HG03045 (cell line): ENCODE results near the gene ASB17.
"Not testable (repeated sequence)": the region's sequence is repeated elsewhere in the genome, so short reads cannot be mapped to it uniquely, and the experiment has no call there.

ENCODE experiments used
- ATAC-seq: cut with Tn5 transposase; IDR thresholded peaks from one replicate; pipeline ENCODE4 v1.9.1; 2021; ENCODE audit warnings: mild to moderate bottlenecking, moderate library complexity; ENCODE audit not compliant: unreplicated experiment

The ASB17 gene, protein sequence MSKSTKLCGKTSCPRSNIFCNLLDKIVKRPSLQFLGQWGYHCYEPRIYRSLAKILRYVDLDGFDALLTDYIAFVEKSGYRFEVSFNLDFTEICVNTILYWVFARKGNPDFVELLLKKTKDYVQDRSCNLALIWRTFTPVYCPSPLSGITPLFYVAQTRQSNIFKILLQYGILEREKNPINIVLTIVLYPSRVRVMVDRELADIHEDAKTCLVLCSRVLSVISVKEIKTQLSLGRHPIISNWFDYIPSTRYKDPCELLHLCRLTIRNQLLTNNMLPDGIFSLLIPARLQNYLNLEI

DNA sequence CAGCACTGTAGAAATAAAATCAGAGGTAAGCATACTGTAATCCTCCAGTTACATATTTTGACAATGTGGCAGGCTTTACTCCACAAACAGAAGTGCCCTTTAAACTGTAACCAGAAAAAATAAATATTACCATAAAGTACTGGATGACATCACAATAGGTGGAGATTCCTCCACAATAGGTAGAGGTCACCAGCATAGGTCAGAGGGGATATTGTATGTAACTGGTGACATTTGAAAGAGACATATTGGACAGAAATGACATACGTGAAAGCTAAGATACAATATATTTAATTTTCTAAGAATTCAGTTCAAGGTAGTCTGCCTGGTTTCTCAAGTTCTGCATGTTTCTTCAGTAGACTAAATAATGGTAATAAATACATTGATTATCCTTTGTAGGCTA lies at the start of gene ASB17:
TSS of gene ASB17 (minus strand) at position 101 of the 400 bp plus-strand sequence. CDS start 113 bp downstream, outside the sequence.
- ATAC-seq: no peak

DNA sequence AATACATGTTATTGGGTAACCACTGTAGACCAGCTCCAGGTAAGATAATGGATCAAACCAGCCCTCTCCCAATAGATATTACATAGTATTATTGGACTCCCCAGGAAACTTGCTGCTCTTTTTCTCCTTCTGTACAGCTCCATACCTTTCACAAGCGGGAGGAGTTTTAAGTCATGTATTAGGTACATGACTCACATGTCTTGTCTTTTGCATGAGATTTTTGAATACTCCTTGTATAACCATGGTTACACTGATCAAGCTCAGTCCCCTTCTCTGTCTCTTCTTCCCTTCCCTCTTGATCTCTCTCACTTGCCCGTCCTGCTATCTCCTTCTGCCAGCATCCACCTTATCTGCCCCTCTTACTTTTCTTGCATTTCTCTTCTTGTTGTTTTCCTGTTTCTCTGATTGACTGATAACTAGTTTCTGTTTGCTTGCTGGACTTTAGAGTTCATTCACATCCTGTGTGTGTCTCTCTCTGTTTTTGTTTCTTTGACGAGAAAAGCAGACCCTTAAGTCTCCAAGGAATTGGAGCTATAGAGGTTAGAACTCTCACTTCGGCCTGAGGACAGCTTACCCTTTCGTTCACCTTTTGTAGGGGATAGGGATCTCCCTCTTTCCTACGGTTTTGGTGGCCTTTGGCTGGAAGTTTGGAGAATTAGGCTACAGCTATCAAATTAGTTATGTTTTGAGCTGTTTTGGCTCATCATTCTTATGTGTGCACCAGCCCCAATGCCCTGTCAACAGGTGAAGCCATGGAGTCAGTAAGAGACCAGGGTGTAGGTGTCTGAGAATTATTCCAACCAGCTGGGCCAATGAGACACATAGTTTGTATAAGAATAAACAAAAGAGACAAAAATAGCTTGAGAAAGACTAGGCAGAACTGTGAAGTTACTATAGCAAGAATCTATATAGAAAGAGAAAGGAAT lies 49.0 kb upstream of the ASB17 start:
- peak; percentile 40 for ATAC-seq

- no peak for ATAC-seq
Measured at GRCh38 chr1:75970631-75971030, 38.4 kb upstream of the ASB17 start.

DNA sequence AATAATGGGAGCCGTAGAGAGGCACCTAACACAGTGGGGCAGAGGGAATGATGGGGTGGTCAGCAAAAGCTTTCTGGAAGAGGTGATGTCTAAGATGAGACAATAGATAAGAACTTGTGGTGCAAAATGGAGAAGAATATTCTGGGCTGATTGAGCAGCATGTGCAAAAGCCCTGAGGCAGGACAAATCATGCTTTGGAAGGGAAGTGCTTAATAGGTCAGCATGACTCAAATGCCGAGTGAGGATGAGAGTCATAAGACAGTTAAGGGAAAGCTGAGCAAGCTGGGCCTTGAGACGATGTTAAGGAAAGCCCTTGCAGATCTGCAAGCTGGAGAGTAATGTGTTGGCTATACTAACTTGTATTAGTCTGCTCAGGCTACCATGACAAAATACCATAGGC lies 37.3 kb upstream of the ASB17 start:
- ATAC-seq: no peak

GRCh38 chr1:75967719-75968118 lies 35.5 kb upstream of the ASB17 start:
- no peak for ATAC-seq

GRCh38 chr1:75964760-75965408 lies 32.7 kb upstream of the ASB17 start:
- ATAC-seq: no peak

DNA sequence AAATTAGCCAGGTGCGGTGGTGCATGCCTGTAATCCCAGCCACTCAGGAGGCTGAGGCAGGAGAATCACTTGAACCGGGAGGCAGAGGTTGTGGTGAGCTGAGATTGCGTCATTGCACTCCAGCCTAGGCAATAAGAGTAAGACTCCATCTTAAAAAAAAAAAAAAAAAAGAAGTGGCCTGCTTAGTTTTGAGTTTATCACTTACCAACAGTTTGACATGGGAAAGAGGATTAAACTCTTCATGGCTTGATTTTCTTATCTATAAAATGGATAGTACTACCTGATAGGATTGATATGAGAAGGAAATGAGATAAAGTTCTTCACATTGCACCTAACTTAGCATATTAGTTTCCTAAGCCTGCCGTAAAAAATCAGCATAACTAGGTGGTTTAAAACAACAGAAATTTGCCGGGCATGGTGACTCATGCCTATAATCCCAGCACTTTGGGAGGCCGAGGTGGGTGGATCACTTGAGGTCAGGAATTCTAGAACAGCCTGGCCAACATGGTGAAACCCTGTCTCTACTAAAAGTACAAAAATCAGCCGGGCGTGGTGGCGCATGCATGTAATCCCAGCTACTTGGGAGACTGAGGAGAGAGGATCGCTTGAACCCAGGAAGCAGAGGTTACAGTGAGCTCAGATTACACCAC lies 32.0 kb upstream of the ASB17 start:
- ATAC-seq: not testable (repeated sequence)

- ATAC-seq: no peak
Measured at GRCh38 chr1:75954586-75954985, 22.4 kb upstream of the ASB17 start.

DNA sequence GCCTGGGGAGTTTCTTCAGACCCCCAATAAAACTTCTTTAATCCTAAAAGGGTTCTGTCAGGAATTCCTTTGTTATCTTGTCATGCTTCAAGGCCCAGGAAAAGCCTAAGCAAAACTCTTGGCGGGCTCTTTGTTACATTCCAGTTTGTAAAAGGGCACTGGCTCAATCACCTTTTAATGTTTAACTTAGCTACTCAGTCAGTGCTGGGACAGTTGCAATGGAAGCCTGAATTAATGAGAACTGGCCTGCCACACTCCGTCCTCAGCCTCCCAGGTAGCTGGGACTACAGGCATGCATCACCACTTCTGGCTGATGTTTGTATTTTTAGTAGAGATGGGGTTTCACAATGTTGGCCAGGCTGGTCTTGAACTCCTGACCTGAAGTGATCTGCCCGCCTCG lies 21.3 kb upstream of the ASB17 start:
- ATAC-seq: no peak

GRCh38 chr1:75952016-75952415 lies 19.8 kb upstream of the ASB17 start:
- no peak for ATAC-seq

- ATAC-seq: no peak
Measured at GRCh38 chr1:75950176-75950575, 18.0 kb upstream of the ASB17 start.

DNA sequence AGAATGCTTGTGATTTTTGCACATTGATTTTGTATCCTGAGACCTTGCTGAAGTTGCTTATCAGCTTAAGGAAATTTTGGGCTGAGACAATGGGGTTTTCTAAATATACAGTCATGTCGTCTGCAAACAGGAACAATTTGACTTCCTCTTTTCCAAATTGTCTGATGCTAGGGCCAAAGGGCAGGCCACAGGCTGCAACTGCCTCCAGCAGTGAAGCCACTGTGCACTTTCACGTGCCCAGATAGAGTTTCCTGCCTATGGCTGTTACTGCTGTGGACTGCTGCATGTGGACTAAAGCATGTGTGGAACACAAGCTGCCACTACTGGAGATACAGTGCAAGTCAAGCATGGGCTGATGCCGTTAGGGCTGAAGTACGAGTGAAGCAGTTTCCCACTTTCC lies 10.8 kb upstream of the ASB17 start:
- not testable (repeated sequence) for ATAC-seq

DNA sequence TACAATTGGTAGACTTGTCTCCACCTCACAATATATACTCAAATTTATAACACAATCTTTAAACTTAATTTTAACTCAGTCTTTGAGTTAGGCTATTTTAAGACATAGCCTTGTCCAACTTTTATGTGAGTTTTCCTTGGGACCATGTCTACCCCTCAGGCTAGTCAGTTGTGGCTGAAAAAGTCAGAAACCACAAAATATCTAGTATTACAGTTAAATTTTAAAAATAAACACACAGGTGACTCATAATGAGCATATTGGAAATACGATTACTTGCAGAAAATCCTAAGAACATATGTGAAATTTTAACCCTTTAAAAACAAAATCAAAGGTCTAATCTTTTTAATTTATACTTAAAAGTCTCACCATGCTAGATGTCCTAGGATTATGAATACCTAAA lies 4.8 kb upstream of the ASB17 start:
- no peak for ATAC-seq

DNA sequence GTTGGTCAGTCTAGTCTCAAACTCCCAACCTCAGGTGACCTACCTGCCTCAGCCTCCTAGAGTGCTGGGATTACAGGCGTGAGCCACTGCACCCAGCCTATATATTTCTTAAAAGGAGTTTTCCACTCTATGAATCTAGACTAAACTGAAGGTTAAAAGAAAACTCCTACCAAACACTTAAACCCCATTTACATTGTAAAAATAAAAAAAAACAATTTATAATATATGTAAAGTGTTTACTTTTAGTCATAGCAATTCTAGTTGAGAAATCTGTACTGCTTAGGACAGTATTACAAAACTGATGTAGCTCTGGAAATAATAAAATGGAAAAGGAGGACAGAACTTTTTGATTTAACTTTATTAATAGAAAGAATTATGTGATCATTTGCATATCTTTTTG lies 9.5 kb downstream of the ASB17 start:
- ATAC-seq: no peak

- no peak for ATAC-seq
Measured at GRCh38 chr1:75916834-75917233, 15.4 kb downstream of the ASB17 start.

DNA sequence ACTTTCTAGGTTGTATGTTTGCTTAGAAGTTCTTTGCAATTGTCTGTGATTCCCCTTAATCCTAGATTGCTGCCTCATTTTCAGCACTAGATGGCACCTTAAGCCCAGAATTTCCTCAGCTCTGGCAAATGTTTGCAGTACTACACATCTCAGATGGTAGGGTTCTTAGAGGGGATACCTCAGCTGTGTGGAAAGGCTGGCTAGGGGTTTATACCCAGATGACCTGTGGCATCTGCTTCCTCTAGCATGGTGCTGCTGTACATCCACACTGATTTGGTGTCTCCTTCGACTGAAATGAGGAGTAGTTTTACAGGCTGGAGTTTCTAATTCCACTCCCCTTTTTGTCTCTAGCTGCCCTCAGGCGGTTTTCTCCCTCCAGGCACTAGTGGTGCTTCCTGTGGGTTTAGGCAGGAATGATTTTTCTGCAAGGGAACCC lies 23.5 kb downstream of the ASB17 start:
- ATAC-seq: no peak

- no peak for ATAC-seq
Measured at GRCh38 chr1:75901371-75901770, 30.8 kb downstream of the ASB17 start.

DNA sequence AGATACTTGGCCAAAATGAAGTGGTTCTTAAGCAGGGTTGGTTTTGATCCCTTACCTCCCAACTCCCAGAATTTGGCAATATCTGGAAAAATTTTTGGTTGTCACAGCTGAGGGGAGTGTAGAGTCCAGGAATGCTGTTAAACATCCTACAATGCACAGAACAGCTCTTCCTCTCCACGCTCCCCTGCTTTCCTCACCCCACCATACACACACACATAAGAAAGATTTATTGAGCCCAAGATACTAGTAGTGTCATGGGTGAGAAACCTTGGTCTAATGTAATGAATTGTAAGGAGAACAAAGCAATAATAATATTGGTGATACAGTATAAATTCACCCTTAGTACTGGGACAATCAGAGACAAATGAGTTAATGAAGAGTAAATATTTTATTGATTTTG lies 47.8 kb downstream of the ASB17 start:
- no peak for ATAC-seq

DNA sequence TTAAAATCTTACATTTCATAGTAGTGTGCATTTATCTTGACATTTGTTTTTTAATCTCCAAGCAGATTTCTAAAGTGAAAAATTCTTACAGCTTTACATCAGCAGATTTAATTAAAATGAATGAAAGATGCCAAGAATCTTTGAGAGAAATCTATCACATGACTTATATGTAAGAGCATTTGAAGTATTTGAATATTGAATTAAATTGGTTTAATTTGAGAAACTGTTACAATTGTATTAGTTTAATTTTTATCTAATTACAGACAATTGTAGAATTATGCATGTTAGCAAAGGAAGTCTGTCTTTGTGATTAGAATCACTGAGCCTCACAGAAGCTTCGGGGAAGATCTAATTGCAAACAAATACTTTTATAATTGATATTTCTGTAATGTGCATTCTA lies 52.2 kb downstream of the ASB17 start:
- ATAC-seq: no peak

GRCh38 chr1:75870951-75871350 lies 61.3 kb downstream of the ASB17 start:
- ATAC-seq: no peak
